GM12872 (cell line): Measurements from ENCODE around the gene EPOP.

Source experiments
- TF ChIP-seq, protein P1 (sequence below): IDR thresholded peaks from 3 replicates; pipeline ENCODE4 v1.5.1; 2011; ENCODE audit warnings: low read depth, mild to moderate bottlenecking, low read length, moderate library complexity; ENCODE audit not compliant: insufficient read depth

Gene EPOP

DNA sequence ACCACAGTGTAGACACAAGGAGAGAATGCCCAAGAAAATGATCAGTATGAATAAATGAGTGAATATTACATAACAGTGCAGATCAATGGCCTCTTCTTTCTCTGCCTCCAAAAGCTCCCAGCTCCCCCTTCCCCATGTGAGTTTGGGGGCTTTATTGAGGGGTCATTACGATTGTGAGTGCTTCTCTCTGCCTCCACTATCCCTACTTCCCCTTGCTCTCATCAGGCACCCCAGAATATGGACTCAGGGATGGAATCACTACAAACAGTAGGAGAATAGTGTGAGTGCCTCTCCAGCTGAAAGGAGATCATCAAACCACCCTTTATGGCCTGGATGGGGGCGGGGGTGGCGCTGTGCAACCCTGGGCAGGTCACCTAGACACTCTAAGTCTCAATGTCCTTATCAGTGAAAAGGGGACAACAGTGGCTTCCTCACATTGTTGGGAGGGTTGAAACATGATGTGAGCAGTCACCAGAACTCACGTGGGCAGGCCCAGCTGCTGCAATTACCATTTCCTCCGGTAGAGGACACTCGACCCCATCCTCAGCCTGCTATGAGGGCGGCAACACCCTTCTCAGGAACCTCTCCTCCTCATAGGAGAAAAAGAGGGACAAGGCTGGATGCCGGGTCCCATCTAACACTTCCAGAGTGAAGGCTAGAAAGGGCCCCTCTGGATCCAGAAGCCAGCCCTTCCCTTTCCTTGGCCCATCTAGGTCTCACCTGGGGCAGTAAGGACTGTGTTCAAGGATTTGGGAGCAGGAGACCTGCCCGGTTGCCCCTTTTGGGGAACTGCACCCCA is 2.1 kb upstream of the EPOP start:
- TF ChIP-seq, protein P1, sequence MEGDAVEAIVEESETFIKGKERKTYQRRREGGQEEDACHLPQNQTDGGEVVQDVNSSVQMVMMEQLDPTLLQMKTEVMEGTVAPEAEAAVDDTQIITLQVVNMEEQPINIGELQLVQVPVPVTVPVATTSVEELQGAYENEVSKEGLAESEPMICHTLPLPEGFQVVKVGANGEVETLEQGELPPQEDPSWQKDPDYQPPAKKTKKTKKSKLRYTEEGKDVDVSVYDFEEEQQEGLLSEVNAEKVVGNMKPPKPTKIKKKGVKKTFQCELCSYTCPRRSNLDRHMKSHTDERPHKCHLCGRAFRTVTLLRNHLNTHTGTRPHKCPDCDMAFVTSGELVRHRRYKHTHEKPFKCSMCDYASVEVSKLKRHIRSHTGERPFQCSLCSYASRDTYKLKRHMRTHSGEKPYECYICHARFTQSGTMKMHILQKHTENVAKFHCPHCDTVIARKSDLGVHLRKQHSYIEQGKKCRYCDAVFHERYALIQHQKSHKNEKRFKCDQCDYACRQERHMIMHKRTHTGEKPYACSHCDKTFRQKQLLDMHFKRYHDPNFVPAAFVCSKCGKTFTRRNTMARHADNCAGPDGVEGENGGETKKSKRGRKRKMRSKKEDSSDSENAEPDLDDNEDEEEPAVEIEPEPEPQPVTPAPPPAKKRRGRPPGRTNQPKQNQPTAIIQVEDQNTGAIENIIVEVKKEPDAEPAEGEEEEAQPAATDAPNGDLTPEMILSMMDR, result peak; percentile 99

GRCh38 chr17:38674014-38674748 is 576 bp downstream of the EPOP start:
- TF ChIP-seq, protein P1, result peak; percentile 27; the same call in 1 of the 3 replicates

DNA sequence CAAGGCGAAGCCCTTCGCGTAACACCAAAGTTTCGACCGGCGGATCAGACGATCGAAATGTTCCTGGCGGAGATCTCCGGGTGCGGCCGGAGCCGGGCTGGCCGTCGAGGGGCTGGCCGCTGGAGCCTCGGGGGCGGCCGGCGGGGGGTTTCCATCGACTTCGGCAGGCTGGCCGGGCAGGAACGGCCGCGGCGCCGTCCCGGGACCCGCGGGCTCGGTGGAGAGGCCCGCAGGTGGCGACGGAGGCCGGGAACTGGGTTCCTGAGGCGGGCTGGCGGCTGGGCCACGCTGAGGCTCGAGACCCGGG is 1.1 kb downstream of the EPOP start:
- TF ChIP-seq, protein P1, result no peak

GRCh38 chr17:38672788-38673706 is 1.7 kb downstream of the EPOP start:
- TF ChIP-seq, protein P1, result no peak

DNA sequence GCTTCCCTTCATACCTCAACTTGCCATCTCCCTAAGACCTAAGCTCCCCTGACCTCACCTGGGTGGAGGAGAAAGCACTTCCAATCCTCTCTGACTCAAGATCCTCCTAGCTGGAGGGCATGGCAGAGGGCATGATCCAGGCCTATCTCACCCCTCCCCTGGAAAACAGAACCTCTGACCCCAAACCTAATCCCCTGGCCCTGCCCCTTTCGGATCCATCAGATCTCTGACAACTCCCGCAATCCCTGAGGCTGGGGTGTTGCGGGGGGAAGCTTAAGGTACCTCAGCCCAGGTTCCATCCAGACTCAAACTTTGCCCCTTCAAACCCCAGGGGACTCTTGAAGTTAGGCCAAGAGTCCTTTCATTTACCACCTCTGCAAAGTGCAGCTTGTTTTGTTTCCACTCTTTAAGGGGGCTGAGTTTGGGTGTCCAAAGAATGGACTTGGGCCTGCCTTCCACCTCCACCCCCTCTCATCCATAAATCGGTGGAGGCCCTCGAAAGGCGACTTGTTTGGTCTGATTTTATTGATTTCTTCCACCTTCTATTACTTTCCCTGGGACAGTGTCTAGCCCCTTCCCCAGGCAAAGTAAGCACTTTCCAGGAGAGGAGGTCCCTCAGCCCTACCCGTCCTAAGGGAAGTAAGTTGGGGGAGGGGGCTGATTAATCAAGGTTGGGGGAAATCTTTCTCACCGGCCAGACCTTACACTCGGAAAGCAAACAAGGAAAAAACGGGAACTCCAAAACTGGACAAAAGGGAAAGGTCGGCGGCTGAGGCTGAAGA is 2.6 kb downstream of the EPOP start:
- TF ChIP-seq, protein P1, result no peak

DNA sequence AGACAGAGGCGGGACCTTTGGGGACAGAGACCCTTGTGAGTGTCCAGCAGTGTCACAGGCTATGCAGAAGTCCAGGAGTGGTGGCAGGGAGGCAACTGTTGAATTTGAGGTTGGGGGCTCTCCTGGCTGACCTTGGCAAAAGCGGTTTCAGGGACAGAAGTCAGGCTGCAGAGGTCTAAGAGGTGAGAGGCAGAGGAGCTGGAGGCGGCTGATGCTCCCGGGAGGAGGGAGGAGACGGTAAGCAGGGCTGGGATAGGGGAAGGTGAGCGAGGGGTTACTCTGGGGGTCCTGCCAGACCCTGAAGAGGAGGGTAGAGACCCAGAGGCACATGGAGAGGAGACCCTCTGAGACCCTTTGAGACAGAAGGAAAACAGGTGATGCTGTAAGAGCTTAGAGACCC is 5.2 kb downstream of the EPOP start:
- TF ChIP-seq, protein P1, result no peak

DNA sequence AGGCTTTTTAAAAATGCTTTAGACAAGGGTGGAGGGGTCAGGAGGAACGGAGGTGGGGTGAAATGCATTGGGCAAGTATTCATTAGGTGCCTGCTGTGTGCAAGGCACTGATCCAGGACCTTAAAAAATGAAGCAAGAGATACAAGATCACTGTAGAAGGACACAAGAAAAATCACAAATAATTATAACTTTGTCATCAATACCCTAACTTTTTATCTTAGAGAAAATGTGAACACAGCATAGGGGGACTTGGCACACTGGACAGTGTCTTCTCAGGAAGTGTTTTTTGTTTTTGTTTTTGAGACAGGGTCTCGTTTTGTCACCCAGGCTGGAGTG is 7.0 kb downstream of the EPOP start:
- TF ChIP-seq, protein P1, result no peak
